Breast epithelium (tissue), 4 donors: ENCODE measurements around the gene SLIRP. TPM values are rescaled to one million over a fixed set of nuclear protein-coding genes. Genes with fewer than 3 reads are reported as not detected.

Experiments
- DNase-seq, 2 donors: peaks; one replicate each; pipeline ENCODE4 v3.0.0-alpha.2; 2019; ENCODE audit warnings: low spot score in 2 of 2
- H3K27ac ChIP-seq, 2 donors: fragments of 200-600 bp; sonication (generic) in 1 of 2; one replicate each; pipeline ENCODE4 v1.5.1; 2016 to 2019; ENCODE audit warnings: mild to moderate bottlenecking in 1 of 2
- H3K27me3 ChIP-seq, 2 donors: fragments of 200-600 bp; sonication (generic) in 1 of 2; one replicate each; pipeline versions ENCODE4 v1.5.1 to v1.6.0; 2017 to 2019; ENCODE audit warnings: control low read depth in 1 of 2, mild to moderate bottlenecking in 1 of 2
- H3K36me3 ChIP-seq: fragments of 200-600 bp; one replicate; pipeline ENCODE4 v1.5.1; 2019
- H3K4me1 ChIP-seq, 2 donors: fragments of 200-600 bp; sonication (generic); one replicate each; pipeline ENCODE4 v1.5.1; 2016 to 2019; ENCODE audit warnings: control low read depth in 1 of 2
- H3K4me3 ChIP-seq, 3 donors: fragments of 200-600 bp; sonication (generic); 1 replicate in 2 of 3; 2 replicates in 1 of 3; pipeline ENCODE4 v1.5.1; 2016 to 2019; ENCODE audit warnings: mild to moderate bottlenecking in 3 of 3, moderate library complexity in 2 of 3
- H3K9me3 ChIP-seq, 2 donors: fragments of 200-600 bp; sonication (generic) in 1 of 2; one replicate each; pipeline ENCODE4 v1.5.1; 2016 to 2019; ENCODE audit warnings: control low read depth in 1 of 2
- POLR2A ChIP-seq: fragments of 450-650 bp; IDR thresholded peaks from one replicate; pipeline ENCODE4 v1.6.1; 2016; ENCODE audit warnings: antibody characterized with exemption, mild to moderate bottlenecking, moderate library complexity
- POLR2AphosphoS5 ChIP-seq, 3 donors: sonication (generic); formaldehyde crosslinking; IDR thresholded peaks; one replicate each; pipeline ENCODE4 v1.6.1; 2017; ENCODE audit warnings: antibody characterized with exemption in 3 of 3
- intact Hi-C: fragments of 100-400 bp; cut with DNase I; formaldehyde crosslinking; loops from one replicate; pipeline ENCODE4 v1.15.1; 2023; ENCODE audit warnings: low total_unique reads
- total RNA-seq, 3 donors: library from RNA; depleted of rRNA; stranded (reverse); fragments of >200 nt; gene quantifications; one replicate each; pipeline ENCODE4 v1.1.0, GENCODE V29; 2016
- TF ChIP-seq, protein P1 (sequence below), 3 donors: fragments of 450-650 bp; IDR thresholded peaks; one replicate each; pipeline ENCODE4 v1.5.1; 2016 to 2017; ENCODE audit warnings: antibody characterized with exemption in 3 of 3, mild to moderate bottlenecking in 3 of 3, moderate library complexity in 3 of 3

SLIRP gene
- total RNA-seq, 3 donors from 2014 or later: 101 to 156 (median 153) TPM

DNA sequence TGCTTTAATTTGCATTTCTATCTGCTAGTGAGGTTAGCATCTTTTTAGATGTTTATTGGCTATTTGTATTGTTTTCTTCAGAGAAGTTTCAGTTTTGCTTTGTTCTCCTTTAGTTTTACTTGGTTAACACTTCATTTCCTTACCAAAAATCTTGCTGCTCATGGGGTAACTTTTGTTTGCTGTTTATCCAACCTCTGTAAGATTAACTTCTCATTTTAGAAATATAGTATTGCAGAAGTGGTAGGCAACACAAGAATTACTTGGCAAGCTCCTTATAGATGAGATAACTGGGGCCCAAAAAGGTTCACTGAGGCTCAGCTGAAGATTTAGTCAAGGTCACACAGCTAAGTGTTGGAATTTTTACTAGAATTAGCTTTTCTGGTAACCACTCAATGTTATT is 40.6 kb upstream of the SLIRP start:
- DNase-seq: no peak
- Histone ChIP-seq H3K9me3 (no peaks in the 10 kb centered on the region), H3K4me1 (no peaks in the 10 kb centered on the region), H3K27ac (no peak overlapping the region), H3K4me3 (no peak overlapping the region), H3K27me3 (no peaks in the 10 kb centered on the region), H3K36me3 (no peaks in the 10 kb centered on the region)
- TF ChIP-seq POLR2A: no peak
- no peak for TF ChIP-seq POLR2AphosphoS5 (IDR thresholded peaks at IDR 0.05)
- TF ChIP-seq, protein P1, sequence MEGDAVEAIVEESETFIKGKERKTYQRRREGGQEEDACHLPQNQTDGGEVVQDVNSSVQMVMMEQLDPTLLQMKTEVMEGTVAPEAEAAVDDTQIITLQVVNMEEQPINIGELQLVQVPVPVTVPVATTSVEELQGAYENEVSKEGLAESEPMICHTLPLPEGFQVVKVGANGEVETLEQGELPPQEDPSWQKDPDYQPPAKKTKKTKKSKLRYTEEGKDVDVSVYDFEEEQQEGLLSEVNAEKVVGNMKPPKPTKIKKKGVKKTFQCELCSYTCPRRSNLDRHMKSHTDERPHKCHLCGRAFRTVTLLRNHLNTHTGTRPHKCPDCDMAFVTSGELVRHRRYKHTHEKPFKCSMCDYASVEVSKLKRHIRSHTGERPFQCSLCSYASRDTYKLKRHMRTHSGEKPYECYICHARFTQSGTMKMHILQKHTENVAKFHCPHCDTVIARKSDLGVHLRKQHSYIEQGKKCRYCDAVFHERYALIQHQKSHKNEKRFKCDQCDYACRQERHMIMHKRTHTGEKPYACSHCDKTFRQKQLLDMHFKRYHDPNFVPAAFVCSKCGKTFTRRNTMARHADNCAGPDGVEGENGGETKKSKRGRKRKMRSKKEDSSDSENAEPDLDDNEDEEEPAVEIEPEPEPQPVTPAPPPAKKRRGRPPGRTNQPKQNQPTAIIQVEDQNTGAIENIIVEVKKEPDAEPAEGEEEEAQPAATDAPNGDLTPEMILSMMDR (IDR thresholded peaks at IDR 0.05): no peak
- intact Hi-C loops: no loop called here

DNA sequence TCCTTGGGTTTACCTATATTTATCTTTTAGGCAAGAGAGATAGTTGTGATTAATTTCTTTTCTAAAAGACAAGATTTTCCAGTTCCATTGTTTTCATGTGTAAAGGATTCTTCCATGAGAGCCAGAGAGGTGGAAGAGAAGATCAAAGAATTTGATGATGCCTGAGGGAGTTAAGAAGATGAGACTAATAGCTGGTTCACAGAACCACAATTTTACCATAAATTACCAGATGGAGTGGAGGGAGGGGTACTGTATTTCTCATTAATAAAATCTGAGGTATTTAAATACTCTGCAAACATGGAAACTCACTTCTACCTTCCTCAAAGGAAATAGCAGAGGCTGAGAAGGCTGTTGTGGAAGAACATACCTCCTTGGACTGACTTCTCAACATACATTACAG is 34.7 kb upstream of the SLIRP start:
- no peak overlapping the region for H3K4me3 ChIP-seq
- no peaks in the 10 kb centered on the region for H3K36me3 ChIP-seq
- TF ChIP-seq POLR2AphosphoS5 (IDR thresholded peaks at IDR 0.05) (no peak), POLR2A (no peak)
- TF ChIP-seq, protein P1 (IDR thresholded peaks at IDR 0.05): no peak
- no peaks in the 10 kb centered on the region for H3K27me3 ChIP-seq
- no peak overlapping the region for H3K27ac ChIP-seq
- no peaks in the 10 kb centered on the region for H3K4me1 ChIP-seq
- intact Hi-C loops: no loop called here
- H3K9me3 ChIP-seq: no peaks in the 10 kb centered on the region
- DNase-seq: no peak

DNA sequence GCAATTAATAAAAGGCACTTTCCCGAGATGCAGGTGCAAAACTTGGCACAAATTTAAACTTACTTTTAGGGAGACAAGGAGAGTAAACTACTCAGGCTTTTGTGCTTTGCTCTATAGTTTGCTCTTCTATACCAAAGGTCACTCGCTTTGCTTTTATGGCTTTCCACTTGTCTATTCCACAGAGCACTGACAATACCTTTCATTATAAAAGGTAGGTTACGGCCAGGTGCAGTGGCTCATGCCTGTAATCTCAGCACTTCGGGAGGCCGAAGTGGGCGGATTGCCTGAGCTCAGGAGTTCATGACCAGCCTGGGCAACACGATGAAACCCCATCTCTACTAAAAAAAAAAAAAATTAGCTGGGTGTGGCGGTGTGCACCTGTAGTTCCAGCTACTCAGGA is 33.0 kb upstream of the SLIRP start:
- Histone ChIP-seq H3K36me3 (no peaks in the 10 kb centered on the region), H3K4me3 (no peak overlapping the region), H3K27me3 (no peaks in the 10 kb centered on the region), H3K9me3 (no peaks in the 10 kb centered on the region), H3K4me1 (no peaks in the 10 kb centered on the region), H3K27ac (no peak overlapping the region)
- TF ChIP-seq POLR2A (no peak), POLR2AphosphoS5 (IDR thresholded peaks at IDR 0.05) (no peak)
- TF ChIP-seq, protein P1 (IDR thresholded peaks at IDR 0.05): no peak
- intact Hi-C loops: no loop called here
- DNase-seq: no peak

DNA sequence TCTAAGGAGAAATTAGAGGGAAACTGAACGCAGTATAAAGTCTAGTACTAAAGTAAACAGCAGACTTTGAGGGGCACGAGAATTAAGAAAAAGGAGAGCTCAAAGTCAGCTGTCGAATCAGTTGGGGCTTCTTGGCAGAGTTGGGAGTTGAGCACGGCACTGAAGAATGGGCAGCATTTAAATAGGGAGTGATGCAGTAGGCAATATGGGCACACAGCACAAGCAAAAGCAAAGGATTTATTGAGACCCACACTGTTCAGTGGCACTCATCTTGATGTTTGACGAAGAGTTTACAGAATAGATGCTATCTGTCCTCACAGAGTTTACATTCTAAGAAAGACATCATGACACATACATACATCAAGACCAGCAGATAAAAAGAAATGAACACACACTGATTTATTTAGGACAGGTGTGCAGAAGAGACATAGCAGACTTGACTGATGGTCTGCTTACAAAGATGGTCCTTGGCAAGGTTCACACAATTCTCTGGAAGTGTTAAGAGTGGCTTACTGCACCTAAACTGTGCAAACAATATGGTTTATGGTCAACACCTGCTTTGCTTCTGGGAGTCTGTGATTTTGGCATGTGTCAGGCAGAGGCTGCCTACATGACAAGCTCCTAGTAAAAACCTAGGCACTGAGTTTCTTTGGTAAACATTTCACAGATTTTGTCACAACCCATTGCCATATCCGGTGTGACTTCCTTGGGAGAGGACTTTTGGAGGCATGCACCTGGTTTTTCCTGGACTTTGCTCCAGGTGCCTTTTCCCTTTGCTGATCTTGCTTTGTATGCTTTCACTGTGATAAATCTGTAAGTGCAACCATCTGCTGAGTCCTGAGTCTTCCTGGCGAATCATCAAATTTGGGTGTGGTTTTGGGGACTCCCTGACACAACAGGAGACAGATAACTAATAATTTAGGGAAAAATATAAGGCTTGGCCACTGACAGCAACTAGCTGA is 26.4 kb upstream of the SLIRP start:
- DNase-seq: no peak
- H3K27ac ChIP-seq: peak overlapping the region in 1 of 2 donors; percentile 13
- H3K36me3 ChIP-seq: no peaks in the 10 kb centered on the region
- TF ChIP-seq POLR2A: no peak
- no peak for TF ChIP-seq POLR2AphosphoS5 (IDR thresholded peaks at IDR 0.05)
- TF ChIP-seq, protein P1 (IDR thresholded peaks at IDR 0.05): no peak
- H3K9me3 ChIP-seq: no peaks in the 10 kb centered on the region
- H3K4me3 ChIP-seq: no peak overlapping the region
- no peaks in the 10 kb centered on the region for H3K27me3 ChIP-seq
- H3K4me1 ChIP-seq: no peaks in the 10 kb centered on the region
- intact Hi-C loops: no loop called here

DNA sequence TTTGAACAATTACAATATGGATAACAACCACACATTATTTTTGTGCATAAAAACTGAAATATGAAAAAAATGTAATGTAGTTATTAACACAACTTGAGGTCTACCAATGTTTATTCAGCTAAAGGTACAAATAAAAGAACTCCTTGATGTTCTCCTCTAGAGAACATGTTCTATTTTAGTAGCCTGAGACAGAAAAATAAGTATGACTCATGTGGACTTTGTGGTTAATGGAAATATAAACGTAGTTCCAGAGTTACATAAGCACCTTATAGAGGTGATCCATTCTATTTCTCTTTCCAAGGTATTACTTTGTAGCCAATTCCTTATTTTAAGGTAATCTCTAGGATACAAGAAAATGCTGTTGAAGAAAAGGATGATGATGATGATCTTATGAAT is 25.7 kb upstream of the SLIRP start:
- DNase-seq: no peak
- Histone ChIP-seq H3K9me3 (no peaks in the 10 kb centered on the region), H3K4me3 (no peak overlapping the region), H3K4me1 (no peaks in the 10 kb centered on the region), H3K27me3 (no peaks in the 10 kb centered on the region), H3K27ac (peak overlapping the region in 1 of 2 donors; percentile 42), H3K36me3 (no peaks in the 10 kb centered on the region)
- no peak for TF ChIP-seq POLR2AphosphoS5 (IDR thresholded peaks at IDR 0.05)
- no peak for TF ChIP-seq POLR2A
- TF ChIP-seq, protein P1 (IDR thresholded peaks at IDR 0.05): no peak
- intact Hi-C loops: no loop called here
